Liver (tissue), 9 donors: Measurements from ENCODE around the gene OBP2A. TPM values are rescaled to one million over a fixed set of nuclear protein-coding genes. Genes with fewer than 3 reads are reported as not detected.

ENCODE experiments used
- DNase-seq: peaks from one replicate; pipeline ENCODE4 v3.0.0-alpha.2; 2017; ENCODE audit warnings: low spot score
- H3K27ac ChIP-seq, 2 donors: one replicate each; pipeline ENCODE4 v1.7.0; 2013; ENCODE audit warnings: inconsistent platforms in 2 of 2, low read length in 2 of 2, control low read depth in 1 of 2, low read depth in 1 of 2, mild to moderate bottlenecking in 1 of 2
- H3K27me3 ChIP-seq, 4 donors: one replicate each; pipeline versions ENCODE4 v1.6.1 to v1.7.0; 2013; ENCODE audit warnings: low read length in 3 of 4, inconsistent platforms in 1 of 4, mild to moderate bottlenecking in 1 of 4, moderate library complexity in 1 of 4; ENCODE audit not compliant: control insufficient read depth in 4 of 4, insufficient read depth in 4 of 4
- H3K36me3 ChIP-seq, 4 donors: one replicate each; pipeline versions ENCODE4 v1.6.1 to v1.7.0; 2013; ENCODE audit warnings: low read length in 3 of 4, mild to moderate bottlenecking in 3 of 4, low read depth in 1 of 4, moderate library complexity in 1 of 4; ENCODE audit not compliant: control insufficient read depth in 4 of 4, insufficient read depth in 3 of 4
- H3K4me1 ChIP-seq, 4 donors: one replicate each; pipeline versions ENCODE4 v1.6.1 to v1.7.0; 2013; ENCODE audit warnings: low read length in 3 of 4, mild to moderate bottlenecking in 3 of 4, moderate library complexity in 1 of 4; ENCODE audit not compliant: control insufficient read depth in 4 of 4, insufficient read depth in 4 of 4
- H3K4me3 ChIP-seq, 3 donors: one replicate each; pipeline versions ENCODE4 v1.6.1 to v1.7.0; 2013; ENCODE audit warnings: low read length in 3 of 3, control low read depth in 1 of 3, low read depth in 1 of 3, mild to moderate bottlenecking in 1 of 3
- H3K9ac ChIP-seq, 2 donors: one replicate each; pipeline ENCODE4 v1.7.0; 2013; ENCODE audit warnings: low read length in 2 of 2, mild to moderate bottlenecking in 2 of 2, moderate library complexity in 2 of 2, control low read depth in 1 of 2, low read depth in 1 of 2
- H3K9me3 ChIP-seq, 4 donors: one replicate each; pipeline versions ENCODE4 v1.6.1 to v1.7.0; 2013; ENCODE audit warnings: low read length in 3 of 4; ENCODE audit not compliant: control insufficient read depth in 4 of 4
- EGR1 ChIP-seq, 2 donors: IDR thresholded peaks; 2 replicates each; pipeline ENCODE4 v1.6.1; 2016 to 2018; ENCODE audit warnings: antibody characterized with exemption in 2 of 2, low read depth in 2 of 2
- FOXA1 ChIP-seq: IDR thresholded peaks from 2 replicates; pipeline ENCODE4 v1.6.1; 2016; ENCODE audit warnings: antibody characterized with exemption
- FOXA2 ChIP-seq: IDR thresholded peaks from 2 replicates; pipeline ENCODE4 v1.6.1; 2016; ENCODE audit warnings: antibody characterized with exemption
- GABPA ChIP-seq, 2 donors: IDR thresholded peaks in 1 of 2; conservative IDR thresholded peaks in 1 of 2; 2 replicates each; pipeline ENCODE4 v1.6.1; 2016; ENCODE audit warnings: antibody characterized with exemption in 2 of 2, mild to moderate bottlenecking in 1 of 2, moderate library complexity in 1 of 2
- HNF4A ChIP-seq, 2 donors: conservative IDR thresholded peaks; 2 replicates each; pipeline ENCODE4 v1.6.1; 2016; ENCODE audit warnings: antibody characterized with exemption in 2 of 2, mild to moderate bottlenecking in 2 of 2
- JUND ChIP-seq, 2 donors: IDR thresholded peaks; 2 replicates each; pipeline ENCODE4 v1.6.1; 2016; ENCODE audit warnings: antibody characterized with exemption in 2 of 2
- NR2F2 ChIP-seq: IDR thresholded peaks from 2 replicates; pipeline ENCODE4 v1.6.1; 2016; ENCODE audit warnings: antibody characterized with exemption
- RAD21 ChIP-seq, 2 donors: IDR thresholded peaks; 2 replicates each; pipeline ENCODE4 v1.6.1; 2016; ENCODE audit warnings: antibody characterized with exemption in 2 of 2, mild to moderate bottlenecking in 2 of 2
- SP1 ChIP-seq: IDR thresholded peaks from 2 replicates; pipeline ENCODE4 v1.6.1; 2018; ENCODE audit warnings: antibody characterized with exemption, mild to moderate bottlenecking
- TAF1 ChIP-seq: conservative IDR thresholded peaks from 2 replicates; pipeline ENCODE4 v1.6.1; 2016; ENCODE audit warnings: antibody characterized with exemption, mild to moderate bottlenecking
- YY1 ChIP-seq: IDR thresholded peaks from 2 replicates; pipeline ENCODE4 v1.6.1; 2016; ENCODE audit warnings: antibody characterized with exemption, mild to moderate bottlenecking
- ZBTB33 ChIP-seq: IDR thresholded peaks from 2 replicates; pipeline ENCODE4 v1.6.1; 2016; ENCODE audit warnings: antibody characterized with exemption
- WGBS: extraction: QIAGEN DNeasy Blood & Tissue Kit; methylation state at CpG from one replicate; pipeline ENCODE4 v1.1.7; 2013; 5-methylcytosine and 5-hydroxymethylcytosine counted together
- polyA plus RNA-seq, 2 donors: library from polyadenylated mRNA; stranded (reverse) in 1 of 2; unstranded in 1 of 2; fragments of 200-250 nt in 1 of 2; fragments of >200 nt in 1 of 2; fragmentation: Nextera tagmentation in 1 of 2; extraction: Ambion mirVana in 1 of 2; gene quantifications; one replicate each; pipeline versions ENCODE4 v1.2.1 to v1.2.3, GENCODE V29; 2013 to 2015
- total RNA-seq, 2 donors: library from RNA; depleted of rRNA; stranded (reverse); fragments of >200 nt; gene quantifications; one replicate each; pipeline ENCODE4 v1.2.3, GENCODE V29; 2014
- TF ChIP-seq, protein P1 (sequence below): IDR thresholded peaks from 2 replicates; pipeline ENCODE4 v1.6.1; 2016; ENCODE audit warnings: antibody characterized with exemption, mild to moderate bottlenecking
- TF ChIP-seq, protein P2 (sequence below): fragments of 150-350 bp; IDR thresholded peaks from 2 replicates; pipeline ENCODE4 v1.5.1; 2017; ENCODE audit warnings: improper control_type of control experiment, low read depth, low read length; ENCODE audit not compliant: missing input control
- TF ChIP-seq, protein P3 (sequence below): IDR thresholded peaks from 2 replicates; pipeline ENCODE4 v1.6.1; 2016; ENCODE audit warnings: antibody characterized with exemption
- TF ChIP-seq, protein P4 (sequence below): IDR thresholded peaks from 2 replicates; pipeline ENCODE4 v1.6.1; 2016; ENCODE audit warnings: antibody characterized with exemption
- donor health status: healthy.
- donor health status: healthy.
- donor health status: healthy.
- donor health status: healthy.
- donor health status: healthy.

Gene OBP2A
- total and polyA plus RNA-seq, 4 donors: not detected

GRCh38 chr9:135551031-135551430, 5.1 kb downstream of the OBP2A start:
- DNase-seq: no peak
- no peaks in the 10 kb centered on the region for H3K9me3 ChIP-seq

More at GRCh38 chr9:135551031-135551430, 5.1 kb downstream of the OBP2A start:
- 63% methylated on average over 14 of the region's 14 CpGs for WGBS
- Histone ChIP-seq H3K27me3 (no peaks in the 10 kb centered on the region), H3K9ac (no peak overlapping the region), H3K27ac (no peak overlapping the region), H3K4me1 (no peaks in the 10 kb centered on the region), H3K4me3 (no peak overlapping the region), H3K36me3 (no peaks in the 10 kb centered on the region)
- TF ChIP-seq FOXA2: no peak
- TF ChIP-seq, protein P1, sequence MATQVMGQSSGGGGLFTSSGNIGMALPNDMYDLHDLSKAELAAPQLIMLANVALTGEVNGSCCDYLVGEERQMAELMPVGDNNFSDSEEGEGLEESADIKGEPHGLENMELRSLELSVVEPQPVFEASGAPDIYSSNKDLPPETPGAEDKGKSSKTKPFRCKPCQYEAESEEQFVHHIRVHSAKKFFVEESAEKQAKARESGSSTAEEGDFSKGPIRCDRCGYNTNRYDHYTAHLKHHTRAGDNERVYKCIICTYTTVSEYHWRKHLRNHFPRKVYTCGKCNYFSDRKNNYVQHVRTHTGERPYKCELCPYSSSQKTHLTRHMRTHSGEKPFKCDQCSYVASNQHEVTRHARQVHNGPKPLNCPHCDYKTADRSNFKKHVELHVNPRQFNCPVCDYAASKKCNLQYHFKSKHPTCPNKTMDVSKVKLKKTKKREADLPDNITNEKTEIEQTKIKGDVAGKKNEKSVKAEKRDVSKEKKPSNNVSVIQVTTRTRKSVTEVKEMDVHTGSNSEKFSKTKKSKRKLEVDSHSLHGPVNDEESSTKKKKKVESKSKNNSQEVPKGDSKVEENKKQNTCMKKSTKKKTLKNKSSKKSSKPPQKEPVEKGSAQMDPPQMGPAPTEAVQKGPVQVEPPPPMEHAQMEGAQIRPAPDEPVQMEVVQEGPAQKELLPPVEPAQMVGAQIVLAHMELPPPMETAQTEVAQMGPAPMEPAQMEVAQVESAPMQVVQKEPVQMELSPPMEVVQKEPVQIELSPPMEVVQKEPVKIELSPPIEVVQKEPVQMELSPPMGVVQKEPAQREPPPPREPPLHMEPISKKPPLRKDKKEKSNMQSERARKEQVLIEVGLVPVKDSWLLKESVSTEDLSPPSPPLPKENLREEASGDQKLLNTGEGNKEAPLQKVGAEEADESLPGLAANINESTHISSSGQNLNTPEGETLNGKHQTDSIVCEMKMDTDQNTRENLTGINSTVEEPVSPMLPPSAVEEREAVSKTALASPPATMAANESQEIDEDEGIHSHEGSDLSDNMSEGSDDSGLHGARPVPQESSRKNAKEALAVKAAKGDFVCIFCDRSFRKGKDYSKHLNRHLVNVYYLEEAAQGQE: no peak
- TF ChIP-seq, protein P2, sequence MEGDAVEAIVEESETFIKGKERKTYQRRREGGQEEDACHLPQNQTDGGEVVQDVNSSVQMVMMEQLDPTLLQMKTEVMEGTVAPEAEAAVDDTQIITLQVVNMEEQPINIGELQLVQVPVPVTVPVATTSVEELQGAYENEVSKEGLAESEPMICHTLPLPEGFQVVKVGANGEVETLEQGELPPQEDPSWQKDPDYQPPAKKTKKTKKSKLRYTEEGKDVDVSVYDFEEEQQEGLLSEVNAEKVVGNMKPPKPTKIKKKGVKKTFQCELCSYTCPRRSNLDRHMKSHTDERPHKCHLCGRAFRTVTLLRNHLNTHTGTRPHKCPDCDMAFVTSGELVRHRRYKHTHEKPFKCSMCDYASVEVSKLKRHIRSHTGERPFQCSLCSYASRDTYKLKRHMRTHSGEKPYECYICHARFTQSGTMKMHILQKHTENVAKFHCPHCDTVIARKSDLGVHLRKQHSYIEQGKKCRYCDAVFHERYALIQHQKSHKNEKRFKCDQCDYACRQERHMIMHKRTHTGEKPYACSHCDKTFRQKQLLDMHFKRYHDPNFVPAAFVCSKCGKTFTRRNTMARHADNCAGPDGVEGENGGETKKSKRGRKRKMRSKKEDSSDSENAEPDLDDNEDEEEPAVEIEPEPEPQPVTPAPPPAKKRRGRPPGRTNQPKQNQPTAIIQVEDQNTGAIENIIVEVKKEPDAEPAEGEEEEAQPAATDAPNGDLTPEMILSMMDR: no peak
- TF ChIP-seq FOXA1: no peak
- TF ChIP-seq HNF4A (conservative IDR thresholded peaks at IDR 0.05): no peak
- TF ChIP-seq ZBTB33: no peak
- TF ChIP-seq, protein P3, sequence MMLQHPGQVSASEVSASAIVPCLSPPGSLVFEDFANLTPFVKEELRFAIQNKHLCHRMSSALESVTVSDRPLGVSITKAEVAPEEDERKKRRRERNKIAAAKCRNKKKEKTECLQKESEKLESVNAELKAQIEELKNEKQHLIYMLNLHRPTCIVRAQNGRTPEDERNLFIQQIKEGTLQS: no peak
- TF ChIP-seq RAD21 (IDR thresholded peaks at IDR 0.05): no peak
- TF ChIP-seq, protein P4, sequence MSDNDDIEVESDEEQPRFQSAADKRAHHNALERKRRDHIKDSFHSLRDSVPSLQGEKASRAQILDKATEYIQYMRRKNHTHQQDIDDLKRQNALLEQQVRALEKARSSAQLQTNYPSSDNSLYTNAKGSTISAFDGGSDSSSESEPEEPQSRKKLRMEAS: no peak
- TF ChIP-seq NR2F2: no peak
- TF ChIP-seq SP1: no peak
- no peak for TF ChIP-seq GABPA (IDR thresholded peaks at IDR 0.05 in 1 of 2, conservative IDR thresholded peaks at IDR 0.05 in 1 of 2)
- TF ChIP-seq TAF1: no peak
- no peak for TF ChIP-seq YY1
- TF ChIP-seq EGR1 (IDR thresholded peaks at IDR 0.05; ENCODE audit: low read depth in 2 of 2): no peak
- no peak for TF ChIP-seq JUND (IDR thresholded peaks at IDR 0.05)
